Endodermal cell (in vitro differentiated cells): ENCODE measurements around the gene SYN1. TPM values are rescaled to one million over a fixed set of nuclear protein-coding genes. Genes with fewer than 3 reads are reported as not detected.

Source experiments
- DNase-seq: peaks from one replicate; pipeline ENCODE4 v3.0.0-alpha.2; 2017
- H3K27ac ChIP-seq: 2 replicates; pipeline ENCODE4 v1.5.1; 2013; ENCODE audit warnings: mild to moderate bottlenecking, low read depth, low read length, moderate library complexity
- H3K27me3 ChIP-seq: 2 replicates; pipeline ENCODE4 v1.6.1; 2013; ENCODE audit warnings: mild to moderate bottlenecking, low read length, moderate library complexity; ENCODE audit not compliant: insufficient read depth, control insufficient read depth, poor library complexity, severe bottlenecking
- H3K36me3 ChIP-seq: 2 replicates; pipeline ENCODE4 v1.7.0; 2013; ENCODE audit warnings: mild to moderate bottlenecking, low read length, moderate library complexity; ENCODE audit not compliant: control insufficient read depth, insufficient read depth
- H3K4me1 ChIP-seq: one replicate; pipeline ENCODE4 v1.7.0; 2013; ENCODE audit warnings: low read length; ENCODE audit not compliant: control insufficient read depth, insufficient read depth
- H3K4me3 ChIP-seq: 2 replicates; pipeline ENCODE4 v1.5.1; 2013; ENCODE audit warnings: mild to moderate bottlenecking, low read length, moderate library complexity
- H3K9ac ChIP-seq: 2 replicates; pipeline ENCODE4 v1.6.1; 2013; ENCODE audit warnings: mild to moderate bottlenecking, low read length, moderate library complexity; ENCODE audit not compliant: poor library complexity, severe bottlenecking; ENCODE audit errors: extremely low read depth
- H3K9me3 ChIP-seq: 2 replicates; pipeline ENCODE4 v1.6.1; 2013; ENCODE audit warnings: mild to moderate bottlenecking, low read length, moderate library complexity; ENCODE audit not compliant: control insufficient read depth
- H3K27ac Mint-ChIP-seq: 2 replicates; pipeline ENCODE4 v1.8.0; 2020; ENCODE audit warnings: mixed read lengths
- H3K27me3 Mint-ChIP-seq: 2 replicates; pipeline ENCODE4 v1.8.0; 2021; ENCODE audit warnings: mild to moderate bottlenecking, mixed read lengths; ENCODE audit not compliant: insufficient read depth
- H3K36me3 Mint-ChIP-seq: 2 replicates; pipeline ENCODE4 v1.8.0; 2020; ENCODE audit warnings: low read depth, mixed read lengths
- H3K4me1 Mint-ChIP-seq: 2 replicates; pipeline ENCODE4 v1.8.0; 2020; ENCODE audit warnings: mixed read lengths
- H3K4me3 Mint-ChIP-seq: 2 replicates; pipeline ENCODE4 v1.8.0; 2020; ENCODE audit warnings: mild to moderate bottlenecking, moderate library complexity, mixed read lengths
- H3K9me3 Mint-ChIP-seq: 2 replicates; pipeline ENCODE4 v1.8.0; 2020; ENCODE audit warnings: mild to moderate bottlenecking, mixed read lengths
- CTCF ChIP-seq: fragments of 200-600 bp; sonication (generic); conservative IDR thresholded peaks from 2 replicates; pipeline ENCODE4 v1.5.0; 2021; ENCODE audit warnings: antibody characterized with exemption, mild to moderate bottlenecking
- WGBS, 2 experiments: methylation state at CpG; one replicate each; pipeline versions ENCODE4 v1.1.5 to v1.1.7; 2013; ENCODE audit warnings: missing lambda C conversion rate in 2 of 2, mixed read lengths in 1 of 2; ENCODE audit not compliant: insufficient coverage in 1 of 2, insufficient read length in 1 of 2; 5-methylcytosine and 5-hydroxymethylcytosine counted together
- total RNA-seq, 2 donors: library from RNA; stranded (reverse); fragmentation: NEBNext Ultra II Directional in 1 of 2; extraction: Animal tissue kit (Norgen Biotek cat#: 25700) in 1 of 2; gene quantifications; 2 replicates in 1 of 2; 3 replicates in 1 of 2; pipeline ENCODE4 v1.2.1, GENCODE V29; 2021

Gene SYN1
- total RNA-seq, 2 donors from 2014 or later: 4.9 to 5.3 TPM

DNA sequence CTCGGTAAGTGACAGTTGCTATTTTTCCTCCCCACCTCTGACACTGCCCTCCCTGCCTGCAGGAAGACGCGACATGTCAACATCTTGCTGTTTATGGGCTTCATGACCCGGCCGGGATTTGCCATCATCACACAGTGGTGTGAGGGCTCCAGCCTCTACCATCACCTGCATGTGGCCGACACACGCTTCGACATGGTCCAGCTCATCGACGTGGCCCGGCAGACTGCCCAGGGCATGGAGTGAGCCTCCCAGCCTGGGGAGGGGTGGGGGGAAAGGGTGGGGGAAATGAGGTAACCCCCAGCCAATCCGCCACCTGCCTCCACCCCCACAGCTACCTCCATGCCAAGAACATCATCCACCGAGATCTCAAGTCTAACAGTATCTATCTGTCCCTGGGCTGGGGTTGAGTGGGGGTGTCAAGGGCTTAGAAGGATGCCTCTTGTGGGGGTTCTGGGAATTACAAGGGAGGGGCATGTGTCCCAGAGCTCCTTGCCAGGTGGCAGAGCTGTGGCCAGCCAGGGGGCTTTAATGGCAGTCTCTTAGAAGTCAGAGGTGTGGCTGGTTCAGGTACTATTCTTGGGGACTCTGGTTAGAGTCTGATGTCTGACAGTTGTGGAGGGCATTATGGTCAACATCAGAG, 50.9 kb downstream of the SYN1 start:
- Histone ChIP-seq H3K9me3 (no peaks in the 10 kb centered on the region), H3K9ac (no peak overlapping the region), H3K27ac (no peak overlapping the region), H3K4me1 (no peaks in the 10 kb centered on the region), H3K27me3 (no peaks in the 10 kb centered on the region), H3K4me3 (no peak overlapping the region), H3K36me3 (peaks cover 34% of the 10 kb centered on the region)
- Mint-ChIP-seq H3K27ac (no peak overlapping the region), H3K4me3 (no peak overlapping the region), H3K4me1 (peaks cover 6% of the 10 kb centered on the region), H3K27me3 (no peaks in the 10 kb centered on the region), H3K9me3 (peaks cover 76% of the 10 kb centered on the region), H3K36me3 (peaks cover 64% of the 10 kb centered on the region)
- peak; percentile 60 for TF ChIP-seq CTCF
- DNase-seq: peak; percentile 81
- whole genome bisulfite sequencing, 2 experiments: 91% methylated on average over 6 of the region's 13 CpGs; no CpG with 5 or more reads in 1 of the 2 experiments

- TF ChIP-seq CTCF: no peak
- 96 to 100% methylated on average over 3 to 11 of the region's 11 CpGs for WGBS, 2 experiments
- peaks cover 71% of the 10 kb centered on the region for H3K9me3 Mint-ChIP-seq
Observed at GRCh38 chrX:47566841-47567240, 52.8 kb downstream of the SYN1 start.

GRCh38 chrX:47564438-47565085, 55.1 kb downstream of the SYN1 start:
- H3K27me3 Mint-ChIP-seq: no peaks in the 10 kb centered on the region
- H3K4me3 Mint-ChIP-seq: no peak overlapping the region
- Histone ChIP-seq H3K4me1 (no peaks in the 10 kb centered on the region), H3K36me3 (peaks cover 43% of the 10 kb centered on the region), H3K4me3 (no peak overlapping the region), H3K27ac (no peak overlapping the region), H3K27me3 (no peaks in the 10 kb centered on the region), H3K9ac (no peak overlapping the region), H3K9me3 (no peaks in the 10 kb centered on the region)
- peak; percentile 43 for DNase-seq
- H3K4me1 Mint-ChIP-seq: no peaks in the 10 kb centered on the region
- H3K27ac Mint-ChIP-seq: no peak overlapping the region
- peaks cover 69% of the 10 kb centered on the region for H3K9me3 Mint-ChIP-seq
- H3K36me3 Mint-ChIP-seq: peaks cover 44% of the 10 kb centered on the region
- WGBS, 2 experiments: 96 to 100% methylated on average over 3 to 11 of the region's 12 CpGs
- peak; percentile 38 for TF ChIP-seq CTCF

More at GRCh38 chrX:47566841-47567240, 52.8 kb downstream of the SYN1 start:
- Histone ChIP-seq H3K4me1 (no peaks in the 10 kb centered on the region), H3K27ac (no peak overlapping the region), H3K4me3 (no peak overlapping the region), H3K9ac (no peak overlapping the region), H3K9me3 (no peaks in the 10 kb centered on the region), H3K36me3 (peaks cover 43% of the 10 kb centered on the region), H3K27me3 (no peaks in the 10 kb centered on the region)
- H3K27me3 Mint-ChIP-seq: no peaks in the 10 kb centered on the region
- H3K36me3 Mint-ChIP-seq: peaks cover 62% of the 10 kb centered on the region
- DNase-seq: no peak
- no peak overlapping the region for H3K4me3 Mint-ChIP-seq
- no peaks in the 10 kb centered on the region for H3K4me1 Mint-ChIP-seq
- no peak overlapping the region for H3K27ac Mint-ChIP-seq
